ENCODE measurements around the gene ITGAL. TPM values are rescaled to one million over a fixed set of nuclear protein-coding genes. Genes with fewer than 3 reads are reported as not detected.

The ITGAL gene
- total RNA-seq, 1 experiment from 2014 or later, result not detected

DNA sequence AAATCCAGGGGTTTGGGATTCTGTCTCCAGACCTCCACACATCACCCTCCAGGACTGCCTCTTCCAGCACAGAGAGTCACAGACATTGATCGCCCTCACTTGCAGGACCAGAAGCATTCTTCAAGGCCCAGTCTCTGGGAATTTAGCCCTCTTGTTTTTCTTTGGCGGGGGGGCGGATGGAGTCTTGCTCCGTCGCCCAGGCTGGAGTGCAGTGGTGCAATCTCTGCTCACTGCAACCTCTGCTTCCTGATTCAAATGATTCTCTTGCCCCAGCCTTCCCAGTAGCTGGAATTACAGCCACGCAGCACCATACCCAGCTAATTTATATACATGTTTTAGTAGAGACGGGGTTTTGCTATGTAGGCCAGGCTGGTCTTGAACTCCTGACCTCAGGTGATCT is 8.5 kb upstream of the ITGAL start:
- intact Hi-C loops (cut with micrococcal nuclease), result no loop called here
- Mint-ChIP-seq H3K9me3 (ENCODE audit: unreplicated experiment) (no peaks in the 10 kb centered on the region), H3K27me3 (ENCODE audit: insufficient read depth, unreplicated experiment) (no peaks in the 10 kb centered on the region), H3K27ac (ENCODE audit: low read depth, unreplicated experiment) (no peak overlapping the region), H3K36me3 (ENCODE audit: insufficient read depth, unreplicated experiment) (no peaks in the 10 kb centered on the region), H3K4me1 (ENCODE audit: insufficient read depth, unreplicated experiment) (no peaks in the 10 kb centered on the region), H3K4me3 (ENCODE audit: unreplicated experiment) (no peak overlapping the region)
- ChIA-PET CTCF (interaction anchor here (0.7 kb wide), 1 partner anchor 51 kb away, joined by 6 read pairs; no protein-coding TSS in a partner anchor), POLR2A (interaction anchor here (0.6 kb wide), 1 partner anchor 16 kb away, joined by 5 read pairs; no protein-coding TSS in a partner anchor)
- no TSS peak for BruUV-seq (replicated peaks)
- no peak for TF ChIP-seq CTCF (IDR thresholded peaks at IDR 0.05; ENCODE audit: unreplicated experiment)
- DNase-seq (ENCODE audit: unreplicated experiment), result no peak

- Mint-ChIP-seq H3K4me3 (ENCODE audit: unreplicated experiment) (no peak overlapping the region), H3K36me3 (ENCODE audit: insufficient read depth, unreplicated experiment) (no peaks in the 10 kb centered on the region), H3K27ac (ENCODE audit: low read depth, unreplicated experiment) (peak overlapping the region; percentile 77), H3K27me3 (ENCODE audit: insufficient read depth, unreplicated experiment) (no peaks in the 10 kb centered on the region), H3K9me3 (ENCODE audit: unreplicated experiment) (no peaks in the 10 kb centered on the region), H3K4me1 (ENCODE audit: insufficient read depth, unreplicated experiment) (peaks cover 8% of the 10 kb centered on the region)
- no TSS peak for BruUV-seq (replicated peaks)
- TF ChIP-seq CTCF (IDR thresholded peaks at IDR 0.05; ENCODE audit: unreplicated experiment), result no peak
- no peak for DNase-seq (ENCODE audit: unreplicated experiment)
- CTCF ChIA-PET, result no interaction called here
- POLR2A ChIA-PET, result interaction anchor here (0.9 kb wide), 1 partner anchor 19 kb away, joined by 3 read pairs; no protein-coding TSS in a partner anchor
- intact Hi-C loops (cut with micrococcal nuclease), result no loop called here
These were observed 2.4 kb upstream of the ITGAL start for GRCh38 chr16:30470170-30470512.

DNA sequence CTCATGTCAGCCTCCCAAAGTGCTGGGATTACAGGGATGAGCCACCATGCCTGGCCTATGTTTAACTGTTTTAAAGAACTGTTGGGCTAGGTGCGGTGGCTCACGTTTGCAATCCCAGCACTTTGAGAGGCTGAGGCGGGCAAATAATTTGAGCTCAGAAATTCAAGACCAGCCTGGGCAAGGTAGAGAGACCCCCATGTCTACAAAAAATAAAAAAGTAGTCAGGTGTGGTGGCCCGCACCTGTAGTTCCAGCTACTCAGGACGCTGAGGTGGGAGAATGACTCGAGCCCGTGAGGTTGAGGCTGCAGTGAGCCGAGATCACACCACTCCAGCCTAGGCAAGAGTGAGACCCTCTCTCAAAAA is 1.9 kb upstream of the ITGAL start:
- Mint-ChIP-seq H3K9me3 (ENCODE audit: unreplicated experiment) (no peaks in the 10 kb centered on the region), H3K27me3 (ENCODE audit: insufficient read depth, unreplicated experiment) (no peaks in the 10 kb centered on the region), H3K4me1 (ENCODE audit: insufficient read depth, unreplicated experiment) (peaks cover 8% of the 10 kb centered on the region), H3K4me3 (ENCODE audit: unreplicated experiment) (no peak overlapping the region), H3K27ac (ENCODE audit: low read depth, unreplicated experiment) (no peak overlapping the region), H3K36me3 (ENCODE audit: insufficient read depth, unreplicated experiment) (no peaks in the 10 kb centered on the region)
- ChIA-PET CTCF (no interaction called here), POLR2A (interaction anchor here (0.9 to 1.3 kb wide), 2 partner anchors 18 to 25 kb away, joined by 3 read pairs; partner anchors contain the start of gene SEPHS2)
- DNase-seq (ENCODE audit: unreplicated experiment), result no peak
- BruUV-seq (replicated peaks), result no TSS peak
- intact Hi-C loops (cut with micrococcal nuclease), result no loop called here
- TF ChIP-seq CTCF (IDR thresholded peaks at IDR 0.05; ENCODE audit: unreplicated experiment), result no peak

DNA sequence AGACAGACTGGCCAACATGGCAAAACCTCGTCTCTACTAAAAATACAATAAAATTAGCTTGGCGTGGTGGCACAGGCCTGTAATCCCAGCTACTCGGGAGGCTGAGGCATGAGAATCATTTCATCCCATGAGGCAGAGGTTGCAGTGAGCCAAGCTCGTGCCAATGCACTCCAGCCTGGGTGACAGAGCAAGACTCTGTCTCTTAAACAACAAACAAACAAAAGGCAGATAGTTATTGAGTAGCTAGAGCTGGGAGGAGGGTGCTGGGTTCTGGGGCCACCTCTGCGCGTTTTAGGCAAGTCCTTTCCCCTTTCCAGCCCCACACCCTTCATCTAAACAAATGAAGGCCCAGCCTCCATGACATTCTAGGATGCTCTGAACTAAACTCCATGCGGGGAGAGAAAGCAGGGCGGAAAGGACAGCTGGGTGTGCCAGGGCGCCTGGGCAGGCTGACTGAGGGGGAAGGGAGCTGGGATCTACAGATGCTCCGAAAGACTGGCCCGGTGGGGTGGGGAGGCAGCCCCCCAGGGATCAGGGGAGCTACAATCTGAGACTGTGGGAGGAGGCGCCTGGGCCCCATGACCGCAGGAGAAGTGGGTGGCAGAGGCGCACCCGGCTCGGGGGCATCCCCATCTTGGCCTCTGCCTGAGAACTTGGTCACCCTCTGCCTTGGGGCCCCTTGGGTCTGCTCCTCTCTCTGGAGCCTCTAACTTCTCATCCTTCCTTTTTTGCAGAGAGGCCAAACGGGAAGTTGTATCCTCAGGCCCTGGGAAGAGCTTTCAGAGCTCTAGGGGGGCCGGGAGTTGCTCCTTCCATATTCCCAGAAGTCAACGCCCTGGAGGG is 910 bp downstream of the ITGAL start:
- H3K9me3 Mint-ChIP-seq (ENCODE audit: unreplicated experiment), result no peaks in the 10 kb centered on the region
- no TSS peak for BruUV-seq (replicated peaks)
- CTCF ChIA-PET, result interaction anchor here (0.6 to 0.7 kb wide), 3 partner anchors 9 to 164 kb away, joined by 3 to 6 read pairs (median 3); no protein-coding TSS in a partner anchor
- H3K27ac Mint-ChIP-seq (ENCODE audit: low read depth, unreplicated experiment), result no peak overlapping the region
- no peak for TF ChIP-seq CTCF (IDR thresholded peaks at IDR 0.05; ENCODE audit: unreplicated experiment)
- H3K27me3 Mint-ChIP-seq (ENCODE audit: insufficient read depth, unreplicated experiment), result no peaks in the 10 kb centered on the region
- no peak for DNase-seq (ENCODE audit: unreplicated experiment)
- no peaks in the 10 kb centered on the region for H3K36me3 Mint-ChIP-seq (ENCODE audit: insufficient read depth, unreplicated experiment)
- H3K4me1 Mint-ChIP-seq (ENCODE audit: insufficient read depth, unreplicated experiment), result peaks cover 8% of the 10 kb centered on the region
- no peak overlapping the region for H3K4me3 Mint-ChIP-seq (ENCODE audit: unreplicated experiment)
- POLR2A ChIA-PET, result interaction anchor here (1.1 to 1.3 kb wide), 3 partner anchors 43 to 54 kb away, joined by 3 read pairs; partner anchors contain the start of gene DCTPP1
- intact Hi-C loops (cut with micrococcal nuclease), result no loop called here

All from MCF 10A (cell line).